IMR-90 (cell line): ENCODE measurements around the gene TMEM144.

Experiments used
- BHLHE40 ChIP-seq: fragments of 150-350 bp; IDR thresholded peaks from 2 replicates; pipeline ENCODE4 v1.6.1; 2016; ENCODE audit warnings: mild to moderate bottlenecking, low read depth, low read length
- CEBPB ChIP-seq: IDR thresholded peaks from 2 replicates; pipeline ENCODE4 v1.6.1; 2012; ENCODE audit warnings: low read depth, low read length, improper control_type of control experiment
- FOS ChIP-seq: fragments of 150-350 bp; IDR thresholded peaks from 2 replicates; pipeline ENCODE4 v1.6.1; 2016; ENCODE audit warnings: low read depth, low read length
- POLR2A ChIP-seq: IDR thresholded peaks from 2 replicates; pipeline ENCODE4 v1.6.1; 2012; ENCODE audit warnings: mild to moderate bottlenecking, low read depth, low read length
- RAD21 ChIP-seq: IDR thresholded peaks from 2 replicates; pipeline ENCODE4 v1.6.1; 2012; ENCODE audit warnings: low read length, improper control_type of control experiment
- RFX5 ChIP-seq: IDR thresholded peaks from 2 replicates; pipeline ENCODE4 v1.8.0; 2012; ENCODE audit warnings: low read depth, mild to moderate bottlenecking, low read length, moderate library complexity
- TF ChIP-seq, protein P1 (sequence below): conservative IDR thresholded peaks from 2 replicates; pipeline ENCODE4 v1.5.1; 2012; ENCODE audit warnings: mild to moderate bottlenecking, low read depth, low read length, improper control_type of control experiment
- TF ChIP-seq, protein P2 (sequence below): fragments of 150-350 bp; IDR thresholded peaks from 2 replicates; pipeline ENCODE4 v1.6.1; 2016; ENCODE audit warnings: low read depth, mild to moderate bottlenecking, low read length, moderate library complexity, borderline replicate concordance
- TF ChIP-seq, protein P3 (sequence below): fragments of 150-350 bp; IDR thresholded peaks from 2 replicates; pipeline ENCODE4 v1.6.1; 2017; ENCODE audit warnings: mild to moderate bottlenecking, antibody characterized with exemption, low read length, low read depth

DNA sequence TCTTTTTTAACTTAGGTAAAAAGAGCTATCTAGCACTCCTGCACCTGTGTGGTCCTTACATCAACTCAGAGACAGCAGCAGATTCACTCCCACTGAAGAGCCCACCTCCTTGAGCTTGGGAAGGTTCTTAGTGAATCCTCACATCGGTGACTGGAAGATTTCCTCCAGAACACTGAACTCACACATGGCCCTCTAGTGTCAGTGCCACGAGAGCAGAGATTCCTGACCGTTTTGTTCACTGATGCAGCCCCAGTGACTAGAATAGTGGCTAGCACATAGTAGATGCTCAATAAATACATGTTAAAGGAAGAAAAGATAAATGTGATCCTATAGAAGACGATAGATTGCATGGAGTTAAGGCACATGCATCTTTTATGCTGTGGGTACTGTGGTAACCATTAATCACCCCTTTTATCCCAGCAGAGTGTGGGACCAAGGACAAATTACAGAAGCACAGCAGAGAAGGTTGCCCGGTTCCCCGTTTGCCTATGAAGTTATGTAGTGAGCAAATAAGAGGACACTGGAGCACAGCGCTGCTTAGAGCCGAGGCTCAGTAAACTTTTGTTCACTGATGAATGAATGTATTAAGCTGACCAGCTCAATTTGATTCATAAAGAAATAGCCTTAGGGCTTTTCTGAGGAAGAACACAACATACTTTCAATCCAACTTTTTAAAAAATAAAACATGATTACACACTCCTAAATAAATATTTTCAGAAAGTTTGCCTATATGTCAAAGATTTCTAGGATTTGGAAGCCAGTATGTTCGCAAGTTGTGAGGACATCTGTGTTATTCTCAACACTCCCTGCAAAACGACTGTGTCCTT lies 46.1 kb upstream of the TMEM144 start:
- TF ChIP-seq, protein P1, sequence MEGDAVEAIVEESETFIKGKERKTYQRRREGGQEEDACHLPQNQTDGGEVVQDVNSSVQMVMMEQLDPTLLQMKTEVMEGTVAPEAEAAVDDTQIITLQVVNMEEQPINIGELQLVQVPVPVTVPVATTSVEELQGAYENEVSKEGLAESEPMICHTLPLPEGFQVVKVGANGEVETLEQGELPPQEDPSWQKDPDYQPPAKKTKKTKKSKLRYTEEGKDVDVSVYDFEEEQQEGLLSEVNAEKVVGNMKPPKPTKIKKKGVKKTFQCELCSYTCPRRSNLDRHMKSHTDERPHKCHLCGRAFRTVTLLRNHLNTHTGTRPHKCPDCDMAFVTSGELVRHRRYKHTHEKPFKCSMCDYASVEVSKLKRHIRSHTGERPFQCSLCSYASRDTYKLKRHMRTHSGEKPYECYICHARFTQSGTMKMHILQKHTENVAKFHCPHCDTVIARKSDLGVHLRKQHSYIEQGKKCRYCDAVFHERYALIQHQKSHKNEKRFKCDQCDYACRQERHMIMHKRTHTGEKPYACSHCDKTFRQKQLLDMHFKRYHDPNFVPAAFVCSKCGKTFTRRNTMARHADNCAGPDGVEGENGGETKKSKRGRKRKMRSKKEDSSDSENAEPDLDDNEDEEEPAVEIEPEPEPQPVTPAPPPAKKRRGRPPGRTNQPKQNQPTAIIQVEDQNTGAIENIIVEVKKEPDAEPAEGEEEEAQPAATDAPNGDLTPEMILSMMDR: no peak
- TF ChIP-seq POLR2A (no peak), RAD21 (no peak), CEBPB (no peak), FOS (no peak), BHLHE40 (no peak), RFX5 (no peak)
- TF ChIP-seq, protein P2, sequence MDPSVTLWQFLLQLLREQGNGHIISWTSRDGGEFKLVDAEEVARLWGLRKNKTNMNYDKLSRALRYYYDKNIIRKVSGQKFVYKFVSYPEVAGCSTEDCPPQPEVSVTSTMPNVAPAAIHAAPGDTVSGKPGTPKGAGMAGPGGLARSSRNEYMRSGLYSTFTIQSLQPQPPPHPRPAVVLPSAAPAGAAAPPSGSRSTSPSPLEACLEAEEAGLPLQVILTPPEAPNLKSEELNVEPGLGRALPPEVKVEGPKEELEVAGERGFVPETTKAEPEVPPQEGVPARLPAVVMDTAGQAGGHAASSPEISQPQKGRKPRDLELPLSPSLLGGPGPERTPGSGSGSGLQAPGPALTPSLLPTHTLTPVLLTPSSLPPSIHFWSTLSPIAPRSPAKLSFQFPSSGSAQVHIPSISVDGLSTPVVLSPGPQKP: no peak
- TF ChIP-seq, protein P3, sequence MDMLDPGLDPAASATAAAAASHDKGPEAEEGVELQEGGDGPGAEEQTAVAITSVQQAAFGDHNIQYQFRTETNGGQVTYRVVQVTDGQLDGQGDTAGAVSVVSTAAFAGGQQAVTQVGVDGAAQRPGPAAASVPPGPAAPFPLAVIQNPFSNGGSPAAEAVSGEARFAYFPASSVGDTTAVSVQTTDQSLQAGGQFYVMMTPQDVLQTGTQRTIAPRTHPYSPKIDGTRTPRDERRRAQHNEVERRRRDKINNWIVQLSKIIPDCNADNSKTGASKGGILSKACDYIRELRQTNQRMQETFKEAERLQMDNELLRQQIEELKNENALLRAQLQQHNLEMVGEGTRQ: no peak
